Neural progenitor cell (in vitro differentiated cells): Measurements from ENCODE around the gene LMAN1. TPM values are rescaled to one million over a fixed set of nuclear protein-coding genes. Genes with fewer than 3 reads are reported as not detected.

Experiments used
- DNase-seq: peaks from one replicate; pipeline ENCODE4 v3.0.0-alpha.2; 2016; ENCODE audit warnings: low spot score
- H2AFZ ChIP-seq: fragments of 200-600 bp; sonication (generic); replicated peaks from 2 replicates; pipeline ENCODE4 v1.6.1; 2016; ENCODE audit warnings: antibody characterized with exemption
- H3F3A ChIP-seq: fragments of 200-600 bp; sonication (generic); 2 replicates; pipeline ENCODE4 v1.6.1; 2016; ENCODE audit warnings: antibody characterized with exemption, low read depth
- H3K27ac ChIP-seq: fragments of 200-600 bp; sonication (generic); 2 replicates; pipeline ENCODE4 v1.5.1; 2016; ENCODE audit warnings: mild to moderate bottlenecking
- H3K27me3 ChIP-seq: fragments of 200-600 bp; sonication (generic); 2 replicates; pipeline ENCODE4 v1.6.1; 2016; ENCODE audit warnings: mild to moderate bottlenecking, moderate library complexity
- H3K36me3 ChIP-seq: fragments of 200-600 bp; sonication (generic); 2 replicates; pipeline ENCODE4 v1.5.1; 2016
- H3K4me1 ChIP-seq: fragments of 200-600 bp; sonication (generic); 2 replicates; pipeline ENCODE4 v1.6.1; 2016; ENCODE audit warnings: mixed run types
- H3K4me2 ChIP-seq: fragments of 200-600 bp; sonication (generic); 2 replicates; pipeline ENCODE4 v1.6.1; 2016
- H3K4me3 ChIP-seq: fragments of 200-600 bp; sonication (generic); 2 replicates; pipeline ENCODE4 v1.5.1; 2016
- H3K79me2 ChIP-seq: fragments of 200-600 bp; sonication (generic); 2 replicates; pipeline ENCODE4 v1.6.1; 2016; ENCODE audit warnings: low read depth
- H3K9ac ChIP-seq: fragments of 200-600 bp; sonication (generic); 2 replicates; pipeline ENCODE4 v1.6.1; 2016
- H3K9me3 ChIP-seq: fragments of 200-600 bp; sonication (generic); 2 replicates; pipeline ENCODE4 v1.5.1; 2016; ENCODE audit warnings: low read depth
- H4K20me1 ChIP-seq: fragments of 200-600 bp; sonication (generic); 2 replicates; pipeline ENCODE4 v1.6.1; 2016; ENCODE audit warnings: low read depth
- H3K27ac Mint-ChIP-seq: 3 replicates; pipeline ENCODE4 v1.8.0; 2021; ENCODE audit warnings: mixed read lengths
- H3K27me3 Mint-ChIP-seq: 2 replicates; pipeline ENCODE4 v1.8.0; 2022; ENCODE audit warnings: low read depth, mild to moderate bottlenecking, inconsistent platforms, moderate library complexity, mixed read lengths; ENCODE audit not compliant: insufficient read depth
- H3K36me3 Mint-ChIP-seq: 3 replicates; pipeline ENCODE4 v1.8.0; 2021; ENCODE audit warnings: mixed read lengths
- H3K4me1 Mint-ChIP-seq: 3 replicates; pipeline ENCODE4 v1.8.0; 2021; ENCODE audit warnings: mixed read lengths
- H3K4me3 Mint-ChIP-seq: 3 replicates; pipeline ENCODE4 v1.8.0; 2021; ENCODE audit warnings: mild to moderate bottlenecking, moderate library complexity, mixed read lengths
- H3K9me3 Mint-ChIP-seq: 3 replicates; pipeline ENCODE4 v1.8.0; 2020; ENCODE audit warnings: mixed read lengths
- EZH2 ChIP-seq: fragments of 200-600 bp; sonication (generic); IDR thresholded peaks from 2 replicates; pipeline ENCODE4 v1.6.1; 2017; ENCODE audit warnings: antibody characterized with exemption, mild to moderate bottlenecking, moderate library complexity
- EZH2phosphoT487 ChIP-seq: fragments of 200-600 bp; sonication (generic); IDR thresholded peaks from 2 replicates; pipeline ENCODE4 v1.6.1; 2017; ENCODE audit warnings: antibody characterized with exemption
- total RNA-seq: library from RNA; depleted of rRNA; stranded (reverse); fragments of >200 nt; gene quantifications from 2 replicates; pipeline ENCODE4 v1.2.3, GENCODE V29; 2015; ENCODE audit warnings: low replicate concordance
- TF ChIP-seq, protein P1 (sequence below): fragments of 200-600 bp; sonication (generic); IDR thresholded peaks from 2 replicates; pipeline ENCODE4 v1.5.1; 2017; ENCODE audit warnings: antibody characterized with exemption, mild to moderate bottlenecking

The LMAN1 gene
- total RNA-seq, 1 donor from 2014 or later = 338 TPM

GRCh38 chr18:59306640-59307039 is 52.4 kb downstream of the LMAN1 start:
- TF ChIP-seq, protein P1, sequence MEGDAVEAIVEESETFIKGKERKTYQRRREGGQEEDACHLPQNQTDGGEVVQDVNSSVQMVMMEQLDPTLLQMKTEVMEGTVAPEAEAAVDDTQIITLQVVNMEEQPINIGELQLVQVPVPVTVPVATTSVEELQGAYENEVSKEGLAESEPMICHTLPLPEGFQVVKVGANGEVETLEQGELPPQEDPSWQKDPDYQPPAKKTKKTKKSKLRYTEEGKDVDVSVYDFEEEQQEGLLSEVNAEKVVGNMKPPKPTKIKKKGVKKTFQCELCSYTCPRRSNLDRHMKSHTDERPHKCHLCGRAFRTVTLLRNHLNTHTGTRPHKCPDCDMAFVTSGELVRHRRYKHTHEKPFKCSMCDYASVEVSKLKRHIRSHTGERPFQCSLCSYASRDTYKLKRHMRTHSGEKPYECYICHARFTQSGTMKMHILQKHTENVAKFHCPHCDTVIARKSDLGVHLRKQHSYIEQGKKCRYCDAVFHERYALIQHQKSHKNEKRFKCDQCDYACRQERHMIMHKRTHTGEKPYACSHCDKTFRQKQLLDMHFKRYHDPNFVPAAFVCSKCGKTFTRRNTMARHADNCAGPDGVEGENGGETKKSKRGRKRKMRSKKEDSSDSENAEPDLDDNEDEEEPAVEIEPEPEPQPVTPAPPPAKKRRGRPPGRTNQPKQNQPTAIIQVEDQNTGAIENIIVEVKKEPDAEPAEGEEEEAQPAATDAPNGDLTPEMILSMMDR = no peak
- TF ChIP-seq EZH2phosphoT487 (no peak), EZH2 (no peak)

DNA sequence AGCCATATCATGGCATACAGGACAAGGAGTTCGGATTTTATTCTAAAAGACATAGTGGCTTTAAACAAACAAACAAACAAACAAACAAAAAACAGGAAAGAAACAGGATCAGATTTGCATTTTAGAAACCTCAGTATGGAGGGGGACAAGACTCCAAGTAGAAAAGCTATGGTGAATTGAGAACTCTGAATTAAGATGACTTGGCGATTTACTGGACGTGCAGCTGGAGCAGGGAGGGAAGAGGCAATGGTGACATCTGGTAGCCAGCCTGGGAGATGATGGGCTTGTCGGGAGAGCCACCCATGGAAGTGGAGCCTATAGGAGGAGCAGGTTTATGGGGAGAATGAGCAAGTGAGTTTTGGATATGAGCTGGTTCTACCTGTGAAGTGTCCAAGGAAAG is 53.8 kb downstream of the LMAN1 start:
- Histone ChIP-seq H3K9ac (no peak overlapping the region), H3K4me3 (no peak overlapping the region), H3K27ac (no peak overlapping the region), H4K20me1 (no peaks in the 10 kb centered on the region), H3K4me2 (no peak overlapping the region), H3K9me3 (no peaks in the 10 kb centered on the region), H2AFZ (no peak overlapping the region), H3K4me1 (peaks cover 21% of the 10 kb centered on the region), H3K79me2 (no peaks in the 10 kb centered on the region), H3K36me3 (no peaks in the 10 kb centered on the region), H3F3A (peaks cover 17% of the 10 kb centered on the region), H3K27me3 (peaks cover 35% of the 10 kb centered on the region)
- Mint-ChIP-seq H3K27ac (no peak overlapping the region), H3K4me3 (no peak overlapping the region), H3K36me3 (no peaks in the 10 kb centered on the region), H3K4me1 (peaks cover 11% of the 10 kb centered on the region), H3K9me3 (no peaks in the 10 kb centered on the region), H3K27me3 (peaks cover 13% of the 10 kb centered on the region)
- no peak for TF ChIP-seq EZH2
- TF ChIP-seq, protein P1 = no peak
- no peak for DNase-seq

More at GRCh38 chr18:59306640-59307039, 52.4 kb downstream of the LMAN1 start:
- Mint-ChIP-seq H3K9me3 (no peaks in the 10 kb centered on the region), H3K4me3 (no peak overlapping the region), H3K4me1 (peaks cover 9% of the 10 kb centered on the region), H3K36me3 (no peaks in the 10 kb centered on the region), H3K27ac (no peak overlapping the region), H3K27me3 (peaks cover 13% of the 10 kb centered on the region)
- H3F3A ChIP-seq = peaks cover 17% of the 10 kb centered on the region
- no peaks in the 10 kb centered on the region for H3K79me2 ChIP-seq
- peaks cover 46% of the 10 kb centered on the region for H3K27me3 ChIP-seq
- no peak for DNase-seq
- H4K20me1 ChIP-seq = no peaks in the 10 kb centered on the region
- H2AFZ ChIP-seq = no peak overlapping the region
- H3K4me2 ChIP-seq = no peak overlapping the region
- H3K9ac ChIP-seq = no peak overlapping the region
- H3K27ac ChIP-seq = no peak overlapping the region
- no peak overlapping the region for H3K4me3 ChIP-seq
- H3K4me1 ChIP-seq = peaks cover 21% of the 10 kb centered on the region
- no peaks in the 10 kb centered on the region for H3K9me3 ChIP-seq
- no peaks in the 10 kb centered on the region for H3K36me3 ChIP-seq

- Histone ChIP-seq H3K4me2 (peak overlapping the region; percentile 14), H3K36me3 (no peaks in the 10 kb centered on the region), H3K27ac (no peak overlapping the region), H3K4me1 (peaks cover 17% of the 10 kb centered on the region), H4K20me1 (no peaks in the 10 kb centered on the region), H3K79me2 (no peaks in the 10 kb centered on the region), H3K9ac (no peak overlapping the region), H3K9me3 (no peaks in the 10 kb centered on the region), H2AFZ (no peak overlapping the region), H3F3A (peaks cover 17% of the 10 kb centered on the region), H3K4me3 (no peak overlapping the region), H3K27me3 (peaks cover 19% of the 10 kb centered on the region)
- Mint-ChIP-seq H3K4me1 (peaks cover 11% of the 10 kb centered on the region), H3K36me3 (no peaks in the 10 kb centered on the region), H3K27ac (no peak overlapping the region), H3K4me3 (no peak overlapping the region), H3K9me3 (no peaks in the 10 kb centered on the region), H3K27me3 (peaks cover 14% of the 10 kb centered on the region)
- no peak for DNase-seq
- TF ChIP-seq EZH2phosphoT487 (no peak), EZH2 (no peak)
- TF ChIP-seq, protein P1 = no peak
These were observed 55.3 kb downstream of the LMAN1 start for GRCh38 chr18:59303656-59304195.
